Caco-2 (cell line): ENCODE measurements around the gene RYR1. TPM values are rescaled to one million over a fixed set of nuclear protein-coding genes. Genes with fewer than 3 reads are reported as not detected.

ENCODE experiments used
- BruUV-seq: library from RNA; stranded (reverse); fragments of 400-500 nt; replicated peaks from 2 replicates; lab custom pipeline; 2021; lab: Mats Ljungman, UMichigan
- CTCF ChIA-PET: fragments of 300-600 bp; sonication (Branson Sonifier 250); formaldehyde crosslinking; loops from one replicate; lab custom pipeline; 2022; ENCODE audit warnings: antibody characterized with exemption; lab: Charles Lee
- POLR2A ChIA-PET: fragments of 300-600 bp; sonication (Branson Sonifier 250); formaldehyde crosslinking; loops from one replicate; lab custom pipeline; 2022; ENCODE audit warnings: antibody characterized with exemption; lab: Charles Lee
- DNase-seq, 2 experiments: peaks; one replicate each; pipeline versions ENCODE4 v3.0.0 to v3.0.0-alpha.2; 2020 to 2022
- H3K27me3 ChIP-seq: replicated peaks from 2 replicates; pipeline ENCODE4 v1.6.0; 2011; ENCODE audit warnings: low read length; ENCODE audit not compliant: control insufficient read depth, insufficient read depth
- H3K36me3 ChIP-seq: 2 replicates; pipeline ENCODE4 v1.5.1; 2011; ENCODE audit warnings: low read length; ENCODE audit not compliant: control insufficient read depth, insufficient read depth
- H3K4me1 ChIP-seq: fragments of 250-450 bp; sonication (Bioruptor Pico); 2 replicates; pipeline ENCODE4 v1.5.1; 2020; ENCODE audit warnings: mild to moderate bottlenecking
- H3K4me3 ChIP-seq: 2 replicates; pipeline ENCODE4 v1.5.1; 2011; ENCODE audit warnings: low read depth, mild to moderate bottlenecking, control low read depth, low read length
- H3K9me3 ChIP-seq: fragments of 250-450 bp; sonication (Bioruptor Pico); 2 replicates; pipeline ENCODE4 v1.5.1; 2020; ENCODE audit warnings: mild to moderate bottlenecking, moderate library complexity
- H3K27ac Mint-ChIP-seq: one replicate; pipeline ENCODE4 v1.8.0; 2022; ENCODE audit warnings: mixed read lengths; ENCODE audit not compliant: unreplicated experiment
- H3K27me3 Mint-ChIP-seq: one replicate; pipeline ENCODE4 v1.8.0; 2022; ENCODE audit warnings: mixed read lengths; ENCODE audit not compliant: insufficient read depth, unreplicated experiment
- H3K36me3 Mint-ChIP-seq: one replicate; pipeline ENCODE4 v1.8.0; 2022; ENCODE audit warnings: mild to moderate bottlenecking, mixed read lengths; ENCODE audit not compliant: insufficient read depth, unreplicated experiment
- H3K4me1 Mint-ChIP-seq: one replicate; pipeline ENCODE4 v1.8.0; 2022; ENCODE audit warnings: low read depth, mixed read lengths; ENCODE audit not compliant: unreplicated experiment
- H3K4me3 Mint-ChIP-seq: one replicate; pipeline ENCODE4 v1.8.0; 2022; ENCODE audit warnings: mild to moderate bottlenecking, moderate library complexity, mixed read lengths; ENCODE audit not compliant: unreplicated experiment
- H3K9me3 Mint-ChIP-seq: one replicate; pipeline ENCODE4 v1.8.0; 2022; ENCODE audit warnings: mixed read lengths; ENCODE audit not compliant: unreplicated experiment
- intact Hi-C: fragments of 100-400 bp; cut with micrococcal nuclease; formaldehyde crosslinking; loops from one replicate; pipeline ENCODE4 v1.10.0; 2022; ENCODE audit not compliant: unreplicated experiment
- total RNA-seq: library from RNA; stranded (reverse); gene quantifications from 2 replicates; pipeline ENCODE4 v1.2.3, GENCODE V29; 2022
- TF ChIP-seq, protein P1 (sequence below), 2 experiments: fragments of 200-600 bp in 1 of 2; IDR thresholded peaks; 1 replicate in 1 of 2; 2 replicates in 1 of 2; pipeline versions ENCODE4 v1.5.1 to v1.8.0; 2011 to 2022; ENCODE audit warnings: antibody characterized with exemption in 1 of 2, control low read depth in 1 of 2, inconsistent platforms in 1 of 2, low read depth in 1 of 2, low read length in 1 of 2, mild to moderate bottlenecking in 1 of 2, moderate library complexity in 1 of 2; ENCODE audit not compliant: insufficient read depth in 1 of 2, severe bottlenecking in 1 of 2, unreplicated experiment in 1 of 2

The RYR1 gene
- total RNA-seq, 1 experiment from 2014 or later = 5.6 TPM

DNA sequence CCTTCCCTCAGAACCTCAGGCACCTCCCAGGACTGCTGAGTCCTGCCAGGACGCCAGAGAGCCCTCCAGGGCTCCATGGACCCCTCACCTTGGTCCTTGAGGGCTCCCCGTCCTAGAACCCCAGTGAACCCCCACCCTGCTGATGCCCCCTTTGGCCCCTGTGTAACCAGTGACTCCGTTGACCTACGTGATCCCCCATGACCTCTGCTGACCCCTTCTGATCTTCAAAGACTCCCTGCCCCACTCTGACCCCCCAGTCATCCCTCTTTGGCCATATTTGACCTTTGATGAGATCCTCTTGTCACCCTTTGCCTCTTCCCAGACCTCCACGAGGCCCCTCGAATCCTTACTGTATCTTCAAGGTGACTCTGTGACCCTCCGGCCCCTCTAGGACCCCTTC, 92.9 kb downstream of the RYR1 start:
- H3K4me1 Mint-ChIP-seq = no peaks in the 10 kb centered on the region
- Histone ChIP-seq H3K36me3 (no peaks in the 10 kb centered on the region), H3K4me1 (no peaks in the 10 kb centered on the region), H3K27me3 (no peaks in the 10 kb centered on the region), H3K9me3 (no peaks in the 10 kb centered on the region), H3K4me3 (no peak overlapping the region)
- H3K4me3 Mint-ChIP-seq = no peak overlapping the region
- CTCF ChIA-PET = no interaction called here
- H3K9me3 Mint-ChIP-seq = no peaks in the 10 kb centered on the region
- intact Hi-C loops = no loop called here
- H3K36me3 Mint-ChIP-seq = no peaks in the 10 kb centered on the region
- no peak overlapping the region for H3K27ac Mint-ChIP-seq
- TF ChIP-seq, protein P1, sequence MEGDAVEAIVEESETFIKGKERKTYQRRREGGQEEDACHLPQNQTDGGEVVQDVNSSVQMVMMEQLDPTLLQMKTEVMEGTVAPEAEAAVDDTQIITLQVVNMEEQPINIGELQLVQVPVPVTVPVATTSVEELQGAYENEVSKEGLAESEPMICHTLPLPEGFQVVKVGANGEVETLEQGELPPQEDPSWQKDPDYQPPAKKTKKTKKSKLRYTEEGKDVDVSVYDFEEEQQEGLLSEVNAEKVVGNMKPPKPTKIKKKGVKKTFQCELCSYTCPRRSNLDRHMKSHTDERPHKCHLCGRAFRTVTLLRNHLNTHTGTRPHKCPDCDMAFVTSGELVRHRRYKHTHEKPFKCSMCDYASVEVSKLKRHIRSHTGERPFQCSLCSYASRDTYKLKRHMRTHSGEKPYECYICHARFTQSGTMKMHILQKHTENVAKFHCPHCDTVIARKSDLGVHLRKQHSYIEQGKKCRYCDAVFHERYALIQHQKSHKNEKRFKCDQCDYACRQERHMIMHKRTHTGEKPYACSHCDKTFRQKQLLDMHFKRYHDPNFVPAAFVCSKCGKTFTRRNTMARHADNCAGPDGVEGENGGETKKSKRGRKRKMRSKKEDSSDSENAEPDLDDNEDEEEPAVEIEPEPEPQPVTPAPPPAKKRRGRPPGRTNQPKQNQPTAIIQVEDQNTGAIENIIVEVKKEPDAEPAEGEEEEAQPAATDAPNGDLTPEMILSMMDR (IDR thresholded peaks at IDR 0.05; ENCODE audit: insufficient read depth in 1 of 2, low read depth in 1 of 2, low read length in 1 of 2, severe bottlenecking in 1 of 2, unreplicated experiment in 1 of 2) = no peak
- H3K27me3 Mint-ChIP-seq = peaks cover 6% of the 10 kb centered on the region
- POLR2A ChIA-PET = no interaction called here
- no peak for DNase-seq
- BruUV-seq = no TSS peak

DNA sequence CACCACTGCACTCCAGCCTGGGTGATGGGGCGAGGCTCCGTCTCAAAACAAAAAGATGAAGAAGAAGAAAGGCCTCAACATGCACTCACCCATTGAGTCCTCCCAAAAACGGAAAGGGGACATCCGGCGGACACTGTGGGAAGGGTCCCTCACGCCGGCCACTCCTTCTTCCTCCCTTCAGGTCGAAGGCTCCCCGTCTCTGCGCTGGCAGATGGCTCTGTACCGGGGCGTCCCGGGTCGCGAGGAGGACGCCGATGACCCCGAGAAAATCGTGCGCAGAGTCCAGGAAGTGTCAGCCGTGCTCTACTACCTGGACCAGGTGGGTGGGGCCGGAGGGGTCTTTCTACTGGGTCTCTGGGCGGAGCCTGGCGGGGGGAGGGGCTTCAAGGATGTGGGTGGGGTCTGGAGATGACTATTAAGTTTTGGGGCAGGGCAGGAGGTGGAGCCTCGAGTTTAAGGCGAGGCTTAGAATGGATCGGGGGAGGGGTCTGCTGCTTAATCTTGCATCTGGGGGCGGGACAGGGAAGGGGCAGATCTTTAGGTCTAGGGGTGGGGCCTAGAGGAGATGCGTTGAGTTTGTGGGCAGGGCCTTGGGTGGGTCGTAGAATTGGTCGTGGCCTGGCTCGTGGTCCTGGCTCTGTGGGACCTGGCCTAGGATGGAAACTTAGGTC, 94.1 kb downstream of the RYR1 start:
- Mint-ChIP-seq H3K9me3 (no peaks in the 10 kb centered on the region), H3K4me3 (no peak overlapping the region), H3K36me3 (no peaks in the 10 kb centered on the region), H3K27me3 (peaks cover 6% of the 10 kb centered on the region), H3K27ac (no peak overlapping the region), H3K4me1 (no peaks in the 10 kb centered on the region)
- H3K9me3 ChIP-seq = no peaks in the 10 kb centered on the region
- no peaks in the 10 kb centered on the region for H3K27me3 ChIP-seq
- no peak overlapping the region for H3K4me3 ChIP-seq
- no peaks in the 10 kb centered on the region for H3K4me1 ChIP-seq
- ChIA-PET CTCF (no interaction called here), POLR2A (no interaction called here)
- intact Hi-C loops = no loop called here
- TF ChIP-seq, protein P1 (IDR thresholded peaks at IDR 0.05; ENCODE audit: insufficient read depth in 1 of 2, low read depth in 1 of 2, low read length in 1 of 2, severe bottlenecking in 1 of 2, unreplicated experiment in 1 of 2) = no peak
- DNase-seq = no peak
- no TSS peak for BruUV-seq
- H3K36me3 ChIP-seq = no peaks in the 10 kb centered on the region

DNA sequence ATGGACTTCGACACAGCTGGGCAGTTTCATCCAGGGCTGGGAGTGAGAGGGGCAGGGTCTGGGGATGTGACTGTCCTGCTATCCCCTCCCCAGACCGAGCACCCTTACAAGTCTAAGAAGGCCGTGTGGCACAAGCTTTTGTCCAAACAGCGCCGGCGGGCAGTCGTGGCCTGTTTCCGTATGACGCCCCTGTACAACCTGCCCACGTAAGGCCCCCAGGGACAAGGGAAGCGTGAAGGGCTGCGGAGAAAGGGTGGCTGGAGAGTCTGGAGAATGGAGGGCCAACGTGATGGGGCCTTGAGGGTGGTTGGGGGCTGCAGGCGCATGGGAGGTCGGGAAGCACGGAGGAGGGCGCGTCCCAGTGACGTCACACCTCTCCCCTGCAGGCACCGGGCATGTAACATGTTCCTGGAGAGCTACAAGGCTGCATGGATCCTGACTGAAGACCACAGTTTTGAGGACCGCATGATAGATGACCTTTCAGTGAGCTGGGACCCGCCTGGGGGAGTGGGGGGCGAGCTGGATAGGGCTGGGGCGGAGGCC, 94.8 kb downstream of the RYR1 start:
- CTCF ChIA-PET = no interaction called here
- DNase-seq = no peak
- Mint-ChIP-seq H3K27ac (no peak overlapping the region), H3K4me1 (no peaks in the 10 kb centered on the region), H3K4me3 (no peak overlapping the region), H3K27me3 (peaks cover 6% of the 10 kb centered on the region), H3K9me3 (no peaks in the 10 kb centered on the region), H3K36me3 (no peaks in the 10 kb centered on the region)
- no peaks in the 10 kb centered on the region for H3K4me1 ChIP-seq
- intact Hi-C loops = no loop called here
- TF ChIP-seq, protein P1 (IDR thresholded peaks at IDR 0.05; ENCODE audit: insufficient read depth in 1 of 2, low read depth in 1 of 2, low read length in 1 of 2, severe bottlenecking in 1 of 2, unreplicated experiment in 1 of 2) = no peak
- no peaks in the 10 kb centered on the region for H3K36me3 ChIP-seq
- no peak overlapping the region for H3K4me3 ChIP-seq
- H3K27me3 ChIP-seq = no peaks in the 10 kb centered on the region
- no TSS peak for BruUV-seq
- POLR2A ChIA-PET = no interaction called here
- no peaks in the 10 kb centered on the region for H3K9me3 ChIP-seq
